ENCODE data around the gene PACC1.

Gene PACC1

GRCh38 chr1:212437179-212437798 lies 22.6 kb upstream of the PACC1 start:
- peak in 1 of 2 experiments; percentile 7 for DNase-seq

GRCh38 chr1:212434992-212435391 lies 20.3 kb upstream of the PACC1 start:
- DNase-seq: no peak

- DNase-seq: no peak
Measured at GRCh38 chr1:212433577-212434462, 19.1 kb upstream of the PACC1 start.

GRCh38 chr1:212432661-212433576 lies 18.2 kb upstream of the PACC1 start, which contains the start of gene NENF:
NENF (plus strand) TSS chr1:212432920; CDS start chr1:212432944, 24 bp downstream.
- DNase-seq: peak; percentile 65 to 76

GRCh38 chr1:212432272-212432660 lies 17.6 kb upstream of the PACC1 start:
- no peak for DNase-seq

- DNase-seq: no peak
Measured at GRCh38 chr1:212431644-212432043, 17.0 kb upstream of the PACC1 start.

- no peak for DNase-seq
Measured at GRCh38 chr1:212430955-212431394, 16.3 kb upstream of the PACC1 start.

GRCh38 chr1:212430416-212430815 lies 15.7 kb upstream of the PACC1 start:
- no peak for DNase-seq

GRCh38 chr1:212428496-212428895 lies 13.8 kb upstream of the PACC1 start:
- no peak for DNase-seq

- no peak for DNase-seq
Measured at GRCh38 chr1:212423879-212424278, 9.2 kb upstream of the PACC1 start.

- DNase-seq: no peak
Measured at GRCh38 chr1:212421165-212421564, 6.5 kb upstream of the PACC1 start.

GRCh38 chr1:212415107-212415841 lies 588 bp upstream of the PACC1 start:
- no peak for DNase-seq

- no peak for DNase-seq
Measured at GRCh38 chr1:212413902-212414327, 771 bp downstream of the PACC1 start.

- DNase-seq: no peak
Measured at GRCh38 chr1:212412374-212412773, 2.3 kb downstream of the PACC1 start.

- no peak for DNase-seq
Measured at GRCh38 chr1:212410231-212410820, 4.4 kb downstream of the PACC1 start.

- no peak for DNase-seq
Measured at GRCh38 chr1:212402666-212403321, 11.9 kb downstream of the PACC1 start.

- no peak for DNase-seq
Measured at GRCh38 chr1:212401838-212402582, 12.7 kb downstream of the PACC1 start.

GRCh38 chr1:212401042-212401441 lies 13.6 kb downstream of the PACC1 start:
- no peak for DNase-seq

- DNase-seq: no peak
Measured at GRCh38 chr1:212397171-212397570, 17.5 kb downstream of the PACC1 start.

GRCh38 chr1:212396638-212397037 lies 18.0 kb downstream of the PACC1 start:
- no peak for DNase-seq
